NCI-H82 treated with DMSO at 0.1 percent for 48 hours (cell line): ENCODE data around the gene NCBP3.

Experiments used
- DNase-seq: peaks from one replicate; lab custom pipeline; 2025; ENCODE audit not compliant: unreplicated experiment; lab: John Stamatoyannopoulos, UW

Gene NCBP3

DNA sequence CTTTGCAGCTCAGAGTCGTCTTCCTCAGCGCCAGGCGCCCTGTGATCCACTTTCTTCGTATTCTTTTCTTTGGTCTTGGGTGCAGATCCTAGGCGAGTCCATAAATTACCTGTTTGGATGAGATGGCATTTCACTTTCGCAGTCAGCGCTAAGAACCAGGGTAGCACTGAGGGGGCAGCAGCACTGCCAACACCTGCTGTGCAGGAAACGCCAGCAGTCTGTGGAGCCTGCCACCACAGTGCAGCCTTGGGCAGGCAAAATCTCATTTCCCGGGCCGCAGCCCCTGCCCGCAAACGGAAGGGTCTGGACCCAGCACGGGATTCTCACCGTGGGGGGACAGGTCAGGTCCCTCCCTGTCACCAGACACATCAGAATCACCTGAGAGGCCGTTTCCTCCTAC, 32.9 kb downstream of the NCBP3 start:
- DNase-seq: no peak

DNA sequence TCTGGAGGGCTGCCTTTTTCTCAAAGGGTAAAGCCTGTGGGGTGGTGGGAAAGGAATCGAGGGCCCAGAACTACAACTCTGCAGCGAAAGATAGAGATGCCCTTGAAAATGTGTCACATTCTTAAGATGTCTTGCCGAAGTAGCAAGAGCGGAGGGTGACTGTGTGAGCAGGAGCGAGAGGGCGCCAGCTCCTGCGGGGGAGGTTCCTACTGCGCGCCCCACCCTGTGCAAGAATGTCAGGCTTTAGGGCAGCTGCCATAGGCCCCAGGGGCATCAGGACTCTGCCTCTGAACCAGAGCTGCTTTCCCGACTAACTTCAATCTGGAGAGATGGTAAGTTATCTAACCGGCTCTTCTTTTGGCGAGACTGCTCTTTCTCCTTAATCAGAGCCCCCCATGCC, 33.3 kb downstream of the NCBP3 start:
- no peak for DNase-seq

DNA sequence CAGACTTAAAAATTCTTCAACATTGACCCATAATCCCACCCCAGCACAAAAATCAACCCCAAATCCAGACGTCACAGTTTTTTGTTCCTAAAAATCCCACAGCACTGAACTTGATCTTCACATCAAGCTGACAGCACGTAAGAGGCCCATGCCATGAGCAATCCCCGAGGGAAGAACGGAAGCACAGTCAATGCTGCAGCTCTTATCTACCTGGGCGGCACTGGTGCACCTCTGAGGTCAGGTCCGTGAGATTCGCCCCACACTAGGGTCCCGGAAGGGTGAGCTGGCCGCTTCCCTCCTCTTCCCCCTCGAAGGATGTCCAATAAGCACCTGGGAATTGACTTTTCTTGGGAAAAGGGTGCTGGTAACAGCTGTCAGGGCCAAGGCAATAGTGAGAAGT, 33.8 kb downstream of the NCBP3 start:
- DNase-seq: no peak

DNA sequence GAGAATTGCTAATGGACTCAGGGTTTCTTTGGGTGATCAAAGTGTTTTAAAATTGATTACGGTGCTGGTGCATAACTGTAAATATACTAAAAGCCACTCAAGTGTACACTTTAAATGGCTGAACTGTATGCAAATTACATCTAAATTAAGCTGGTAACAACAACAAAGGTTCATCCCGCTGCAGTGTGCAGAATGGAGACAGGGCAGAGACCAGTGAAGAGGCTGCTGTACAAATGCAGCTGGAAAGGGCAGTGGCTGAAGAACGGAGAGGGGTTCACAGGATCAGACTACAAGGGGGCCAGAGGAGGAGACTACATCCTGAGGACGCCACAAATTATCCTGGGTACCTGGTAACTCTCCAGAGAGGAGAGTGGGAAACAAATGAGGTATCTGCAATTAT, 36.0 kb downstream of the NCBP3 start:
- no peak for DNase-seq

DNA sequence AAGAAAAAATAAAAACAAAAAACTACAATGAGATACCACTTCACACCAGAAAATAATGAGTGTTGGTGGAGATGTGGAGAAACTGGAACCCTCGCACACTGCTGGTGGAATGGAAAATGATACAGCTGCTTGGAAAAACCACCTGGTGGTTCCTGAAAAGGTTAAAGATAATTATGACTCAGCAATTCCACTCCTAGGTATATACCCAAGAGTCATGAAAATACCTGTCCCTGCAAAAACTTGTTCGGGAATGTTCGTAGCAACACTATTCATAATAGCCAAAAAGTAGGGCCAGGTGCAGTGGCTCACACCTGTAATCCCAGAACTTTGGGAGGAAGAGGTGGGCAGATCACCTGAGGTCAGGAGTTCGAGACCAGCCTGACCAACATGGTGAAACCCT, 36.9 kb downstream of the NCBP3 start:
- no peak for DNase-seq

DNA sequence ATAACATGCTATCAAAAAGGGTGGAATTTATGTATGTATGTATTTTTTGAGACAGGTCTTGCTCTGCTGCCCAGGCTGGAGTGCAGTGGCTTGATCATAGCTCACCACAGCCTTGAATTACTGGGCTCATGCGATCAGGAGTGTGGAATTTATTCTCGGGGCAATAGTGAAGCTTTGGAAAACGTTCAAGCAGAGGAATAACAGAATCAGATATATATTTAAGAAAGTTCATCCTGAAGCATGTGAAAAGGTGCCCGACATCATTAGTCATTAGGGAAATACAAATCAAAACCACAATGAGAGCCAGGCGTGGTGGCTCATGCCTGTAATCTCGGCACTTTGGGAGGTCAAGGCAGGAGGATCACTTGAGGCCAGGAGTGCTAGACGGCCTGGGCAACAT, 37.3 kb downstream of the NCBP3 start:
- DNase-seq: no peak

DNA sequence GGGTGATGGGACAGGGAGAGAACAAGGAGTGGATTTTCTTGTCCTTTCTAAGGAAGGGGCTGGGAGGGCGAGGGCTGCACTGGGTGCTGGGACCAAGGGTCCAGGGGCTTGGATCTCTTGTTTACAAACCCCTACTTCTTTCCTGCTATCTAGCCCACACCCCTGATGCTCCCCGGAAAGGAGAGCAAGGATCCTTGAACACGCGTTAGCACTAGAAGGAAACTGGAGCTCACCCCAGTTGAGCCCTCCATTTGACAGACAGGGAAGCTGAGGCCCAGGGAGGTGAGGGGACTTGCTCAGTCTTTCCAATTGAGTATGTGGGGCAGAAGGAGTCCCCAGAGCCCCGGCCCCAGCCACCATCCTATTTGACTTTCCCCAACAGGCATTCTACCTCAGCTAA, 40.5 kb downstream of the NCBP3 start:
- no peak for DNase-seq

DNA sequence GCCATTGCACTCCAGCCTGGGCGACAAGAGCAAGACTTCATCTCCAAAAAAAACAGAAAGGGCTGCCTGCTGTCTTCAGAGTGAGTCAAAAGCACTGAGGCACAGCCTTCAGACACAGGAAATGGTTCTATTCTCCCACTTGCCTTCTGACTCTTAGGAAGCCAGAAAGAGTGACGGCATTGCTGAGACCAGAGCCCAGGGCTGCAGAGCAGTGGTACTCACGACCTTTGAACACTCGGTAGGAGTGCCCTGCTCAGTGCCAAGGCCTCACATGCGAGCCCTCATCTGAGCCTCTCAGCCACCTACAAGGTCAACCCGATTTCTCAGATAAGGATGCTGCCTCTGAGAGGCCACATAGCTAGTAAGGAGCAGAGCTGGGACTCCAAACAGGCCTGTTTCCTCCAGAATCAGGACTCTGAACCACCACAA, 41.5 kb downstream of the NCBP3 start:
- DNase-seq: no peak

DNA sequence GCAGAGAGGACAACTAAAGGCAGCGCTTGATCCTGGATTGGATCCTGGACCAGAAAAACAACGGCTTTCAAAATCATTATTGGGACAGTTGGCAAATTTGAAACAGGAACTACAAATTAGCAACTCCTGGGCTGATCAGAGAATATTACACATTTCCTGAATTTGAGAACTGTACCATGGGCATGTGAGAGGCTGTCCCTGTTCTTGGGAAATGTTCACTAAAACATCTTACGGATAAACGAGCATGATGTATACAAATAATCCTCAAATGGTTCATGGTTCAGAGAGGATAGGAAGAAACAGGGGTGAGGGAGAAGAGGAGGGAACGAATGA, 42.8 kb downstream of the NCBP3 start:
- no peak for DNase-seq

DNA sequence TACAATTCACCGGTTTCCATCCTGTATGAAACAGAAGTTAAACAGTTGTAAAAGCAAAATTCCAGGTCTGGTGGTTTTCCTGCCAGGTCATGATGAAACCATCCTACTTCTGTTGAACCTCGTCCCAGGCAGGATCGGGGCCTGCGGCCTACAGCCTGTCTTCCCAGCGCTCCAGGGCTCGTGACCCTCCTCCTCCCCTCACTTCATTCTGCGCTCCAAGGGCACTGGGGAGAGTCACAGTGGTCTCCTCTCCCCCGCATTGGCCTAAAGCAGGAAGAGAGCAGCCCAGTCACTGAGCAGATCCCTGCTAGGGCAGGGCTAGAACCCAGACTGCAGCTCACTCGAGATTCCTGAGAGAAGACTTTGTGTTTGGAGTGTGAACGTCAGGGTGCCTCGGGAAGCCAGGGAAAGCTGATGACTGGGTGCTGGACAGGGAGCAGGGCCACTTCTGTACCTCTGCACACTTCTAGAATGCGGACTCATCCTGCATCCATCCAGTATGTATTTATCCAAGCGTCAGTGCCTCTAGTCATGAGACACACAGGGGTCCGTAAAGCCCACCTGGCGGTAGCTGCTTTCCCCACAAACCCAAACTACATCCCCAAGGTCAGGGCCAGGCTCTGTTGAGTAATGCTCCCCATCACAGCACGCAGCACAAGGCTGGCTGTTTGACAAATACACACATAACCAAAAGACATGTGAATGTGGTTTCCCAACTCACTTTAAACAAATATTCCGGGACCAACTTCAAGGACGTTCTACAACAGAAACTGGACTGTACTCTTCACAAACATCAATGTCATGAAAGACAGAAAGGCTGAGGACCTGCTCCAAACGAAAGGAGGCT, 43.4 kb downstream of the NCBP3 start:
- DNase-seq: no peak

DNA sequence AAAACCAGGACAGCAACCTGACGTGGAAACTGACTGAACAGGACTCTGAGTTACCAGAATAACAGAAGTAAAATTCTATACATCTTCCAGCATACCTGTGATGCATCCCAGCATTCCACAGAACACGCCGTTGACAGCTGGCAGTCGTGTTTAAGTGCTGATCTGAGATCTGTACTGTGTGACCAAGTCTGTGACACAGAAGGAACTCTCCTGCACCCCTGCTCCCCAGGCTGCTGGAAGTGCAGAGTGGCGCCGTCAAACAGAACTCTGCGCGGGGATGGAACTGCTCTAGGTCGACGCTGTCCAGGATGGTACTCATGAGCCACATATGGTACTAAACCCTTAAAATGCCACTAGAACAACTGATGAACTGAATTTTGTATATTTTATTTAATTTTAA, 44.3 kb downstream of the NCBP3 start:
- no peak for DNase-seq

DNA sequence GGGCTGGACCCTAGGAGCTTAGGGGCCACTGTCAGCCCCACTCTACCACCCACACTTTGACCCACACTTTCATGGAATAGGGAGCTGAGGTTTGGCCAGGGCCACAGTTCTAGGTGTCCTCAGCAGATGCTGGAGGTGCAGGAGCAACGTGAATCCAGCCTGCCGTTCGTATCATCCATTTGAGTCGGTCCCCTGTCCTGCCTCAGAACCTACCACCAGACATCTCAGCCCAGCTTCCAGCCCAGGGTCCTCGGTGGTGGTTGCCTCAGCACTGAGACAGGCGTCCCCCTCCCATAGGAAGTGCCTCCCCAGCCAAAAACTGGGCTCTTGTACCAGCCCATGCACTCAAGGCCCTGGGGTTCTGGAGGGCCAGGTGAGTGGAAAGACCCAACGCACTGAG, 44.7 kb downstream of the NCBP3 start:
- no peak for DNase-seq

DNA sequence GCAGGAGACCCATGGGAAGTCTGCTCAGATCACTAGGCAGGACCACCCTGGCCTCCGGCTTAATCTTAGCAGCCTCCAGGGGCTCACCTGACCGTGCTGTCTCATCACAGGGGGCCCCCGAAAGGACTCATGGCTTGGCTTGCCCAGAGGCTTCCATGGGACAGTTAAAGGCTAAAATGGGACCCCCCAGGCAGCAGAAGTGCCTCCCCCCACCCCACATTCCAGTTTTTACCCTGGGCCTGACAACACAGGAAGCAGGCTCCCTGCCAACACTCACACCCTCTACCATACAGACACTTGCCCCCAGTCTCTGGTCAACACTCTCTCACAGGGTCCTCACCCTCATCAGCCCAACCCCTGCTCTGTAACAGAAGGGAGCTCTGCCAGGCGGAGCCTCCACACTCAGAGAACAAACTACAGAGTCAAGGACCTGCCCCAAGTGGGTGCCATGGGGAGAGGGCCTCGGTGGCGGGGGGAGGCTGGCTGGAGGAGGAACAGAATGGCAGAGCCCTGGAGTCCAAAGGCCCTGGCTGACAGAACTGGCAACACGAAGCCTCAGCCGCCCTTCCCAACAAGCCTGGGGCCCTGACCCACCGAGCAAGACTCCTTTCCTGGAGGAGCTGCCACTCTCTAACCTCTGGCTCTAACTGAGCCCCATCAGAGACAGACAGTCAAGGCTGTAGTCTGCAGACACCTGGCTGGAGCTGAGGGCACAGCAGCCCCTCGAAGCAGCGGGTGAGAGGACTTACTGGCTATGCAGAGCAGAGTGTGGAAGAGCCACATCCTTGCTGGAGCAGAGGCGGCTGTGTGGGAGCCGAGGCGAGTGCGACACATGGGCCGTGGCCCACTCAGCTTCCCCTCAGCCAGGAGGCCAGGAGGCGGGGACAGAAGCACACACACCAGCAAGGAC, 45.4 kb downstream of the NCBP3 start, which contains the start of gene ITGAE:
Gene ITGAE, minus strand, starts transcription at position 827 of the 910 bp plus-strand sequence. Its CDS starts 44 bp downstream, at position 783.
- DNase-seq: no peak

DNA sequence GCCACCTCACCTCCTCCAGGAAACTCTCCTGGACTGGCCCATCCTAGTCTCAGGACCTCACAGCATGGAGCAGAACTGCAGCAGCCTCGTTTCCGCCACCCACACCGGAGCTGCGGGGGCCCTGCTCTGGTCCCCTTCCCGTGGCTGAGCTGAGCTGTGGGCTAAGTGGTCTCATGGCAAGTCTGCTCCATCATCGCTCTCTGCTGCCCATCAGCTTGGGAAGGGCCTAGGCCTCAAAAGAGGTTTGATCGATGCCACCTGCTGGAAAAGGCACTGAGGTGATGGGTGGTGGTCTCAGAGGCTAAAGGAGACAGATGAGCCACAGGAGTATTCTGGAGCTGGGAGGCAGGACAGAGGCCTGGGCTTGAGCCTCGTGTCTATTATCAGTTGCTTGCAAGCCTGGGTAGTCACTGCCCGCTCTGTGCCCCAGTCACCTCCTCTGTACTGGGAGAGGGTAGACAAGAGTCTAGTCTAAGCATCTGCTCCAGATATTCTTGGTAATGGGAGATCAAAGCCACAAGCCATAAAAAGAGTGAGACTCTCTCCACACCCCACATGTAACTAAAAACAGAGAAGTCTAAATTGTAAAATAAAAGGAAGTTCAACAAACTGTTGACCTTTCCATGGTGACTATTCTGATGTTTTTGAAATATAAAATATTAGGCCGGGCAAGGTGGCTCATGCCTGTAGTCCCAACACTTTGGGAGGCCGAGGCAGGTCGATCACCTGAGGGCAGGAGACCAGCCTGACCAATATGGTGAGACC, 46.7 kb downstream of the NCBP3 start:
- DNase-seq: no peak

DNA sequence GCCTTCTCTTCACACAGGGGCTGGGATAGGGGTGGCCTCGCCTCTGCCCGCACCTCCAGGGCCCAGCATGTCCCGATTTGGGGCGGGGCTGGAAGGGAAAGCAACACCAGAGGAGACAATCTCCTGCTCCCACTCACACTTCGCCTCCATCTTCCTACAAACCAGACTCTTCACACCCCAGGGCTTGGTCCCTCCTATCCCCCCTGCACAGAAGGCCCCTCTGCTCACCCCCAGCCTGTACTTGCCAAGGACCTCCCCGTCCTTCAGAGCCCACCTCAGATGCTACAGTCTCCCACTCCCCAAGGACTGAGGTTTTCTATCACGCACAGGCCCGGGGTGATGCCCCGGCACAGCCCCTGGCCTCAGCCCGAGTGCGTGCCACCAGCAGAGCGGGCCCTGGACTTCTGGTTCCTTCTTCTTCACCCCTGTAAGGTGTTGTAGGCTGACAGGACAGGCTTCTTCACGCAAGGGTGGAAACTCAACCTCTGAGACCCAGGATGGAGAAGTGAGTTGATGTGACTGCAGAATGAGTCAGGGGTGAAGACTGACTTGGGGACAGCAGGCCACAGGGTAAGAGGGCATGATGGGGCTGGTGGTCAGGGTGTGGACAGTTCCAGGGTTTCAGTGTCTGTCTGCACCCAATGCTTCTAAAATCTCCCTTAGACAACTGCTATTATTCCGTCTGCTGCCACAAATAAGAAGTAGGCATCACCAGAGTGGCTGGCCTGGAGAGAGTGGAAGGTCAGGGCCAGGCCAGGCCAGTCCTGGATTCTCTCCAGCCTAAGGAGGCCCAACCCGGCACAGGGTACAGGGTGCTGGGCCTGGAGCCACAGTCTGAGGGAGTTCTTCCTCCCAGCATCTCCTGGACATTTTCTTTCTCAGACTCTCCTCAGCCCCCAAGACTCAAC, 47.5 kb downstream of the NCBP3 start:
- no peak for DNase-seq

DNA sequence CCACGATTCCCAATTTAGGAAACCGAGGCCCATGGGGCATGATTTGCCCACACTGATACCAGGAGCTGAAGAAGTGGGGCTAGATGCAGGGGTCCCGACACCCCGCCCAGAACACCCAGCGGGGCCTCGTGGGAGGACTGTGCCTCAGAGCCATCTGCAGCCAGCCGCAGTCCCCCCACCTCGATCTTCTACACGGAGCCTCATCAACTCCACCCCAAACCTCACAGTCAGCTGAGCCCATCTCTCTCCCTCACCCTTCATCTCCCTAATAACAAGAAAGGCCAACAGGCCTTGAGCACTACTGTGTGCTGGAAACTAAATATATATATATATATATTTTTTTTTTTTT, 49.2 kb downstream of the NCBP3 start:
- no peak for DNase-seq

DNA sequence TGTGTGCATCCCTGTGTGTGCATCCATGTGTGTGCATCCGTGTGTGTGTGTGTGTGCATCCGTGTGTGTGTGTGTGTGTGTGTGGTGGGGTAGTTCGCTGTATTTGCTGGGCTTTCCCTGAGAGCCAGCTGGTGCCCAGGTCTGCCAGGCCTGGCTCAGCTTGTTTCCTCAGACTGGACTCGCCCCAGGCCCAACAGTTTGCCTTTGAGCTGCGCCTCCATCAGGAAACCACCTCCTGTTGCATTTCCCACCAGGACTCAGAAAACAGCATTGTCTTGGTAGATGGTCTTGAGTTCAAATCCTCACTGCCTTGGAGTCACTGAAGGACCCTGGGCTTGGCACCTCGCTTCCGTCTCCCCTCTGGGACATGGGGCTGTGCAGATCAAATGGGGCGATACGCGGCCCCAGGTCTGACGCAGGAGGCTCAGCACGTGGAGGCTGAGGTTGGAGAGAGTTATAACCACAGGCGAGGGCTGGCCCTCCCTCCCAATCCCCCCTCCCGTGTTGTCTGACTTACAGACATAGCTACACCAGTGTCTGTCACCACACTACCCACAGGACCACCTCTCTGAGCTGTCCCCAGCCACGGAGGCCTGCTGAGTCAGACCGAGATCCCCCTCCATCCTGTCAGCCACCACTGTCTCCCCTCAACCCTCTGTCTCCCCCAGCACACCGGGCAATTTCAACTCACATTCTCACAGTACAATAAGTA, 49.8 kb downstream of the NCBP3 start:
- DNase-seq: no peak

DNA sequence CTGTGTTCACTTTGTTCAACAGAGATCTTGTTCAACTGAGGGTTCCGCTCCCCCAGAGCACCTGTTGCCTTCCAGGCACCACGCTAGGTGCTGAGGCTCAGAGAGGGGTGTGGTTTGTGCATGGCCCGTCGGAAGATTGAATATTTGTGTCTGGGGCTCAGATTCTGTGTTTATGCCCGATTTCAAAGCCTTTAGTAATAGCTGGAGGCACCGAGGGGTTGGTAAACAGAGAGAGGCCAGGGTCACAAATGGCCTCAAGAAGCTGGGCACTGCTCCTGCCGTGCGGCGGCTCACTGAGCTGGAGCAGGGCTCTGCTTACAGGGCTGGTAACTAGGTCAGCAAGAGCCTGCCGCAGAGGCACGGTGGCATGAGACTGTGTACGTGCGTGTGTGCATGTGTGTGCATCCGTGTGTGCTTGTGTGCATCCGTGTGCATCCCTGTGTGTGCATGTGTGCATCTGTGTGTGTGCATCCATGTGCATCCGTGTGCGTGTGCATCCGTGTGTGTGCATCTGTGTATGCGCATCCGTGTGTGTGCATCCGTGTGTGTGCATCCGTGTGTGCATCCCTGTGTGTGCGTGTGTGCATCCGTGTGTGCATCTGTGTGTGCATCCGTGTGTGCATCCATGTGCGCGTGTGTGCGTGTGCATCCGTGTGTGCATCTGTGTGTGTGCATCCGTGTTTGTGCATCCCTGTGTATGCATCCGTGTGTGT, 50.5 kb downstream of the NCBP3 start:
- DNase-seq: no peak
